ENCODE measurements around the gene ADAM23. TPM values are rescaled to one million over a fixed set of nuclear protein-coding genes. Genes with fewer than 3 reads are reported as not detected.

ADAM23 gene
- total RNA-seq, 4 donors from 2014 or later: 0.12 to 0.39 TPM; not detected in 2

- no peak for TF ChIP-seq POLR2A (IDR thresholded peaks at IDR 0.05)
- TF ChIP-seq, protein P1, sequence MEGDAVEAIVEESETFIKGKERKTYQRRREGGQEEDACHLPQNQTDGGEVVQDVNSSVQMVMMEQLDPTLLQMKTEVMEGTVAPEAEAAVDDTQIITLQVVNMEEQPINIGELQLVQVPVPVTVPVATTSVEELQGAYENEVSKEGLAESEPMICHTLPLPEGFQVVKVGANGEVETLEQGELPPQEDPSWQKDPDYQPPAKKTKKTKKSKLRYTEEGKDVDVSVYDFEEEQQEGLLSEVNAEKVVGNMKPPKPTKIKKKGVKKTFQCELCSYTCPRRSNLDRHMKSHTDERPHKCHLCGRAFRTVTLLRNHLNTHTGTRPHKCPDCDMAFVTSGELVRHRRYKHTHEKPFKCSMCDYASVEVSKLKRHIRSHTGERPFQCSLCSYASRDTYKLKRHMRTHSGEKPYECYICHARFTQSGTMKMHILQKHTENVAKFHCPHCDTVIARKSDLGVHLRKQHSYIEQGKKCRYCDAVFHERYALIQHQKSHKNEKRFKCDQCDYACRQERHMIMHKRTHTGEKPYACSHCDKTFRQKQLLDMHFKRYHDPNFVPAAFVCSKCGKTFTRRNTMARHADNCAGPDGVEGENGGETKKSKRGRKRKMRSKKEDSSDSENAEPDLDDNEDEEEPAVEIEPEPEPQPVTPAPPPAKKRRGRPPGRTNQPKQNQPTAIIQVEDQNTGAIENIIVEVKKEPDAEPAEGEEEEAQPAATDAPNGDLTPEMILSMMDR (IDR thresholded peaks at IDR 0.05): no peak
- DNase-seq (ENCODE audit: low spot score in 2 of 2): no peak
- H3K4me3 ChIP-seq (ENCODE audit: low read depth, poor library complexity, severe bottlenecking): no peak overlapping the region
- intact Hi-C loops (cut with DNase I; ENCODE audit: low total_unique reads): no loop called here
- WGBS, 2 donors: 90 to 94% methylated on average over 3 of the region's 3 CpGs
Measured at GRCh38 chr2:206597717-206598218, 154.4 kb downstream of the ADAM23 start.

DNA sequence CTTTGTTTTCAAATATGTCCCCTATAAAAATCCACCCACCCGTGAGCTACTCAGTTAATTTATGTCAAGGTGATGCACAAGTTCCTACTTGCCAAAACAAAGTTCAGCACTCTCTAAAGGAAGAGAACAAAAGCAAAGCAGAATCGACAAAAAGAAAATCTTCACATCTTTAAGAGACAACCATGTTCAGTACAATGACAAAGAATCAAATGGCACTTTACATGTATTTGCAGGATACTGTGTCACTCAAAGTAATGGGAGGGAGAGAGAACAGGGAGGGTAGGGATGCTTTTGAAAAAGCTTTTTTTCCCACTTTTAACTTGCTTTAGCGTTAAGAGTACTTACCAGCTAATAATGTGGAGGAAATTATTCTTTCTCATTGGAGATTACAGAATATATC lies 159.9 kb downstream of the ADAM23 start:
- 57 to 67% methylated on average over 3 of the region's 3 CpGs for WGBS, 2 donors
- no peak overlapping the region for H3K4me3 ChIP-seq (ENCODE audit: low read depth, poor library complexity, severe bottlenecking)
- no peak for DNase-seq (ENCODE audit: low spot score in 2 of 2)
- no peak for TF ChIP-seq POLR2A (IDR thresholded peaks at IDR 0.05)
- TF ChIP-seq, protein P1 (IDR thresholded peaks at IDR 0.05): no peak
- intact Hi-C loops (cut with DNase I; ENCODE audit: low total_unique reads): no loop called here

DNA sequence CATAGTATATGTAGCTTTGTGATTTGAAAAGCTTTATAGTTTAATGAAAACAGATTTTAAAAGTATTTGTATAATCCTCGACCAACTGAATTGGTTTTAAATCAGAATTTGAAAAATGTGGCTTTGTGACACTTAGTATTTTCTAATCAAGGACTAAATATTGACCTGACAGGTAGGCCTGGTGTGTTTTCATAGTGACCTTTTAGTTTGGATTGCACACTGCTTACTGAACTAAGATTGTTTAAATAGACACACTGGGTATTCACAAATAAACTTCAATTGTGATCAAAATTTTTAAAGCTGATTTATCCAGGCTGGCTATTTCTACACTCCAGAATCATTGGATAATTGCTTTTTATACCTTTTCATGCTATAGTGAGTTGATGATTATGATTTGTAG lies 167.1 kb downstream of the ADAM23 start:
- WGBS, 2 donors: 82 to 83% methylated on average over 1 of the region's 1 CpG
- DNase-seq (ENCODE audit: low spot score in 2 of 2): no peak
- intact Hi-C loops (cut with DNase I; ENCODE audit: low total_unique reads): no loop called here
- TF ChIP-seq POLR2A (IDR thresholded peaks at IDR 0.05): no peak
- TF ChIP-seq, protein P1 (IDR thresholded peaks at IDR 0.05): no peak
- no peak overlapping the region for H3K4me3 ChIP-seq (ENCODE audit: low read depth, poor library complexity, severe bottlenecking)

DNA sequence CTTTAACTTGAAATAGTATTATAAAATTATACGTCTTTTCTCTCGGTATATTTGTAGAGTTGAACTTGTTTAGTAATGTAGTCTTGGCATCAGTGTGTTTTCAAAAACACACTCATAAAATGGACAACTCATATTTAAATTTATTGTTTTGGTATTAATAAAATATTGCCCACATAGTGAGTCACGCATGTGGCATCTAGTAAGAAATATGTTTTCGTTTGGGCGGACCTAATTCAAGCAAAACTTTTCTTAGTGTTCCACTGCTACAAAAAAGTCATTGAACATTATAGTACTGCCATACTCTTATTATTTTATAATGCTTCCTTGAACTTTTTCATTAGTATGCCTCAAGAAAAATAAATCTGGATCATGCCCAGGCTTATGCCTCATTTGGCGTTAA lies 167.9 kb downstream of the ADAM23 start:
- 50 to 63% methylated on average over 6 of the region's 6 CpGs for WGBS, 2 donors

GRCh38 chr2:206611736-206612135 lies 168.4 kb downstream of the ADAM23 start:
- H3K4me3 ChIP-seq (ENCODE audit: low read depth, poor library complexity, severe bottlenecking): no peak overlapping the region
- TF ChIP-seq, protein P1 (IDR thresholded peaks at IDR 0.05): no peak
- TF ChIP-seq POLR2A (IDR thresholded peaks at IDR 0.05): no peak
- DNase-seq (ENCODE audit: low spot score in 2 of 2): no peak
- WGBS, 2 donors: 43 to 54% methylated on average over 3 of the region's 3 CpGs
- intact Hi-C loops (cut with DNase I; ENCODE audit: low total_unique reads): no loop called here

More for the DNA sequence above, 167.9 kb downstream of the ADAM23 start:
- no peak for DNase-seq (ENCODE audit: low spot score in 2 of 2)
- intact Hi-C loops (cut with DNase I; ENCODE audit: low total_unique reads): no loop called here
- no peak overlapping the region for H3K4me3 ChIP-seq (ENCODE audit: low read depth, poor library complexity, severe bottlenecking)
- TF ChIP-seq, protein P1 (IDR thresholded peaks at IDR 0.05): no peak
- TF ChIP-seq POLR2A (IDR thresholded peaks at IDR 0.05): no peak

GRCh38 chr2:206614811-206615210 lies 171.5 kb downstream of the ADAM23 start:
- H3K4me3 ChIP-seq (ENCODE audit: low read depth, poor library complexity, severe bottlenecking): no peak overlapping the region
- 72 to 81% methylated on average over 6 of the region's 6 CpGs for WGBS, 2 donors
- TF ChIP-seq, protein P1 (IDR thresholded peaks at IDR 0.05): no peak
- TF ChIP-seq POLR2A (IDR thresholded peaks at IDR 0.05): no peak
- intact Hi-C loops (cut with DNase I; ENCODE audit: low total_unique reads): no loop called here
- DNase-seq (ENCODE audit: low spot score in 2 of 2): no peak

Measured in lower leg skin (tissue), 4 donors.